RWPE1 (cell line): ENCODE results near the gene ANKRD62.
A peak's percentile ranks its signal among the peaks of the same experiment; 100 is the strongest.

ENCODE experiments used
- CTCF ChIA-PET: fragments of 350-600 bp; sonication (Branson Sonifier 250); formaldehyde crosslinking; extraction: SDS; loops from one replicate; lab custom pipeline; 2021; lab: Yijun Ruan, JAX
- POLR2A ChIA-PET: fragments of 400-600 bp; formaldehyde crosslinking; extraction: SDS; loops from one replicate; lab custom pipeline; 2020; ENCODE audit warnings: antibody characterized with exemption; ENCODE audit not compliant: low non-redundant PET; lab: Yijun Ruan, JAX
- DNase-seq: peaks from one replicate; pipeline ENCODE4 v3.0.0; 2012; ENCODE audit warnings: low spot score
- H3K27ac ChIP-seq: fragments of 450-650 bp; 2 replicates; pipeline ENCODE4 v1.5.1; 2017
- CTCF ChIP-seq: fragments of 450-650 bp; conservative IDR thresholded peaks from 2 replicates; pipeline ENCODE4 v1.5.1; 2017; ENCODE audit warnings: low read depth, mild to moderate bottlenecking

Gene ANKRD62

GRCh38 chr18:12154361-12154760 is 60.7 kb downstream of the ANKRD62 start:
- no peak for DNase-seq
- ChIA-PET CTCF (no interaction called here), POLR2A (no interaction called here)
- H3K27ac ChIP-seq: no peak overlapping the region
- TF ChIP-seq CTCF: no peak

GRCh38 chr18:12155996-12156395 is 62.4 kb downstream of the ANKRD62 start:
- POLR2A ChIA-PET: no interaction called here
- no peak overlapping the region for H3K27ac ChIP-seq
- CTCF ChIA-PET: no interaction called here
- DNase-seq: no peak
- no peak for TF ChIP-seq CTCF

- peak; percentile 87 for DNase-seq
- ChIA-PET POLR2A (no interaction called here), CTCF (interaction anchor here (0.6 kb wide), 1 partner anchor 83 kb away, joined by 5 read pairs; no protein-coding TSS in a partner anchor)
- TF ChIP-seq CTCF: no peak
- H3K27ac ChIP-seq: no peak overlapping the region
Observed at GRCh38 chr18:12159446-12159845, 65.8 kb downstream of the ANKRD62 start.

- TF ChIP-seq CTCF: no peak
- no peak overlapping the region for H3K27ac ChIP-seq
- POLR2A ChIA-PET: no interaction called here
- CTCF ChIA-PET: no interaction called here
- no peak for DNase-seq
Observed at GRCh38 chr18:12162786-12163185, 69.1 kb downstream of the ANKRD62 start.

DNA sequence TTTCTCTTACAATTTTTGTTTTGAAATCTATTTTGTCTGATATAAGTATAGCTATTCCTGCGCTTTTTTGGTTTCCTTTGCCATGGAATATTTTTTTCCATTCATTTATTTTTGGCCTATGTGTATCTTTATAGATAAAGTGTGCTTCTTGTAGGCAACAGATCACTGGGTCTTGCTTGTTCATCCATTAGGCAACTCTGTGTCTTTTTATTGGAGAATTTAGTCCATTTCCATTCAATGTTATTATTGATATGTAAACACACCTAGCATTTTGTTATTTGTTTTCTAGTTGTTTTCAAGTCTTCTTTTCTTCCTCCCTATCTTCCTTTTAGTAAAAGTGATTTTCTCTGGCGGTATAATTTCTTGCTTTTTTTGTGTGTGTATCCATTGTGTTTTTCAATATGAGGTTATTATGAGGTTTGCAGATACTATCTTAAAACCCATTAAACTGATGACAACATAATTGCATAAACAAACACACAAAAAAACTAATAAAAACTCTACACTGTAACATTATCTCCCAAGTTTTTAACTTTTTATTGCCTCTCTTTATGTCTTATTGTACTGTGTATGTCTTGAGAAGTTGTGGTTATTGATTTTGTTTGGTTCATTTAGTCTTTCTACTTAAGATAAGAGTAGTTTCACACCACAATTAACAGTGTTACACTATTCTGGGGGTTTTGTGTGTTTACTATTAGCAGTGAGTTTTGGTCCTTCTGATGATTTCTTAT is 71.6 kb downstream of the ANKRD62 start:
- ChIA-PET CTCF (no interaction called here), POLR2A (no interaction called here)
- DNase-seq: no peak
- no peak overlapping the region for H3K27ac ChIP-seq
- TF ChIP-seq CTCF: no peak
